ENCODE measurements around the gene EFCAB13. TPM values are rescaled to one million over a fixed set of nuclear protein-coding genes. Genes with fewer than 3 reads are reported as not detected.

Gene EFCAB13
- total RNA-seq, 4 donors from 2014 or later: 6.4 to 13.0 (median 11.0) TPM

GRCh38 chr17:47318197-47318918 lies 5.4 kb upstream of the EFCAB13 start:
- no peak for TF ChIP-seq CTCF (IDR thresholded peaks at IDR 0.05; ENCODE audit: low read depth)

- TF ChIP-seq CTCF (IDR thresholded peaks at IDR 0.05; ENCODE audit: low read depth): no peak
Observed at GRCh38 chr17:47320879-47321502, 2.8 kb upstream of the EFCAB13 start.

GRCh38 chr17:47324224-47325020 lies 667 bp downstream of the EFCAB13 start:
- TF ChIP-seq CTCF (IDR thresholded peaks at IDR 0.05; ENCODE audit: low read depth): no peak

GRCh38 chr17:47325176-47325575 lies 1.4 kb downstream of the EFCAB13 start:
- no peak for TF ChIP-seq CTCF (IDR thresholded peaks at IDR 0.05; ENCODE audit: low read depth)

- no peak for TF ChIP-seq CTCF (IDR thresholded peaks at IDR 0.05; ENCODE audit: low read depth)
Observed at GRCh38 chr17:47330548-47330947, 6.8 kb downstream of the EFCAB13 start.

- no peak for TF ChIP-seq CTCF (IDR thresholded peaks at IDR 0.05; ENCODE audit: low read depth)
Observed at GRCh38 chr17:47332287-47332686, 8.5 kb downstream of the EFCAB13 start.
